Astrocyte of the spinal cord (primary cell): ENCODE data around the gene AURKAIP1.

Experiments used
- DNase-seq: peaks from one replicate; pipeline ENCODE4 v3.0.0; 2011; ENCODE audit warnings: low read depth, low spot score
- H3K4me3 ChIP-seq: 2 replicates; pipeline ENCODE4 v1.5.1; 2011; ENCODE audit warnings: low read depth, mild to moderate bottlenecking, low read length, moderate library complexity
- CTCF ChIP-seq: IDR thresholded peaks from 2 replicates; pipeline ENCODE4 v1.5.1; 2012; ENCODE audit warnings: low read depth, mild to moderate bottlenecking, low read length, inconsistent platforms
- in situ Hi-C: cut with HindIII; loops from 2 replicates; pipeline ENCODE4 v1.10.0; 2017; ENCODE audit warnings: low sequenced_read_pairs

The AURKAIP1 gene

GRCh38 chr1:1380860-1381259, 5.9 kb upstream of the AURKAIP1 start:
- no peak overlapping the region for H3K4me3 ChIP-seq
- no peak for DNase-seq
- TF ChIP-seq CTCF = no peak
- in situ Hi-C loops = no loop called here

- in situ Hi-C loops = no loop called here
- TF ChIP-seq CTCF = no peak
- DNase-seq = no peak
Measured at GRCh38 chr1:1377540-1378205, 2.7 kb upstream of the AURKAIP1 start.

GRCh38 chr1:1376551-1377226, 1.7 kb upstream of the AURKAIP1 start:
- no peak overlapping the region for H3K4me3 ChIP-seq
- no peak for TF ChIP-seq CTCF
- in situ Hi-C loops = no loop called here
- no peak for DNase-seq

More at GRCh38 chr1:1377540-1378205, 2.7 kb upstream of the AURKAIP1 start:
- no peak overlapping the region for H3K4me3 ChIP-seq

GRCh38 chr1:1374589-1374928, 448 bp downstream of the AURKAIP1 start:
- no peak for DNase-seq
- in situ Hi-C loops = no loop called here
- no peak for TF ChIP-seq CTCF
- H3K4me3 ChIP-seq = peak overlapping the region; percentile 91

- TF ChIP-seq CTCF = no peak
- DNase-seq = no peak
- in situ Hi-C loops = no loop called here
- H3K4me3 ChIP-seq = peak overlapping the region; percentile 91
Measured at GRCh38 chr1:1373815-1374588, 1.0 kb downstream of the AURKAIP1 start.

- in situ Hi-C loops = no loop called here
- no peak overlapping the region for H3K4me3 ChIP-seq
- no peak for DNase-seq
- TF ChIP-seq CTCF = no peak
Measured at GRCh38 chr1:1373051-1373814, 1.8 kb downstream of the AURKAIP1 start.
